GM18508 (cell line): ENCODE measurements around the gene ERMARD.

Source experiments
- ATAC-seq: cut with Tn5 transposase; IDR thresholded peaks from one replicate; pipeline ENCODE4 v1.9.1; 2021; ENCODE audit warnings: moderate number of reproducible peaks; ENCODE audit not compliant: insufficient read depth, unreplicated experiment

Gene ERMARD

GRCh38 chr6:169816054-169816453 lies 64.6 kb downstream of the ERMARD start:
- ATAC-seq, result no peak

- ATAC-seq, result no peak
Measured at GRCh38 chr6:169816975-169817374, 65.6 kb downstream of the ERMARD start.

GRCh38 chr6:169820358-169820757 lies 68.9 kb downstream of the ERMARD start:
- ATAC-seq, result no peak

- ATAC-seq, result no peak
Measured at GRCh38 chr6:169824021-169824420, 72.6 kb downstream of the ERMARD start.

- no peak for ATAC-seq
Measured at GRCh38 chr6:169824848-169825557, 73.6 kb downstream of the ERMARD start.

GRCh38 chr6:169825558-169826225 lies 74.3 kb downstream of the ERMARD start:
- ATAC-seq, result no peak

- no peak for ATAC-seq
Measured at GRCh38 chr6:169826697-169827096, 75.3 kb downstream of the ERMARD start.

- ATAC-seq, result no peak
Measured at GRCh38 chr6:169827290-169827717, 75.9 kb downstream of the ERMARD start.

GRCh38 chr6:169828176-169828575 lies 76.8 kb downstream of the ERMARD start:
- no peak for ATAC-seq

- ATAC-seq, result no peak
Measured at GRCh38 chr6:169829786-169830185, 78.4 kb downstream of the ERMARD start.

- no peak for ATAC-seq
Measured at GRCh38 chr6:169830876-169831275, 79.5 kb downstream of the ERMARD start.
